ENCODE data around the gene UTP14A.
A peak's percentile ranks its signal among the peaks of the same experiment; 100 is the strongest.

The UTP14A gene

DNA sequence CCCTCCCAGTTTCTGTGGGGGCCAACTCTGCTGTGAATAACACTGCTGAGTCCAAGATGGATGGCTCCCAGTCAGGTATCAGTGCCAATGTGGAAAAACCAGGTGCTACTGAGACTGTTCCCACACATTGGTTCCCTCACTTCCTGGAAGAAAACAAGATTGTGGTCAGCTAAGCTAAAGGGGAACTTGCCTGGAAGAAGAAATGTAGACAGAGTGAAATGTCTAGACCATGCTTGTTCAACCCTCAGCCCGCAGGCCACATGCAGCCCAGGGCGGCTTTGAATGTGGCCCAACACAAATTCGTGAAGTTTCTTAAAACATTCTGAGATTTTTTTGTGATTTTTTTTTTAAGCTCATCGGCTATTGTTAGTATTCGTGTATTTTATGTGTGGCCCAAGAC lies 28.6 kb upstream of the UTP14A start:
- Mint-ChIP-seq H3K9me3 (peaks cover 37% of the 10 kb centered on the region), H3K4me3 (no peak overlapping the region), H3K27ac (no peak overlapping the region), H3K27me3 (ENCODE audit: low read depth, poor library complexity) (no peaks in the 10 kb centered on the region), H3K4me1 (no peaks in the 10 kb centered on the region), H3K36me3 (ENCODE audit: low read depth) (no peaks in the 10 kb centered on the region)
- no peak for TF ChIP-seq CTCF (IDR thresholded peaks at IDR 0.05)
- no peak for DNase-seq

GRCh38 chrX:129900054-129900453 lies 5.9 kb upstream of the UTP14A start:
- H3K27ac Mint-ChIP-seq = no peak overlapping the region
- no peak for DNase-seq
- peaks cover 10% of the 10 kb centered on the region for H3K27me3 Mint-ChIP-seq (ENCODE audit: low read depth, poor library complexity)

DNA sequence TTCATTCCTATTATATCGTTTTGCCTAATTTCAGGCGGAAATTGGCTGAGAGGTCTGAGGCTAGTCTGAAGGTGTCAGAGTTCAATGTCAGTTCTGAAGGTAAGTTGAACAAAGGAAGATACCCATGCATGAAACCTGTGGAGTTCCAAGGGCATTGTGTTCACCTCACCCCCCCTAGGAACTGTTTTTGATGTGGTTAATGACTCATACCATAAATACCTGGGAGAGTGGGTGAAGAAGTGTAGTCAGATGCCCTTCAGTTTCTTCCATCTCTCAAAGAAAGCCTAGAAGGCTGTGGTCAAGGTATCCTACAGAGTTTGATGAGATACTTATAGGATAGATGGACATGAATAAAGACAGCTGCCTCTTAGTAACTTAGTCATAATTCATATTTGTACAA lies 2.7 kb downstream of the UTP14A start:
- DNase-seq = no peak
- Mint-ChIP-seq H3K27ac (no peak overlapping the region), H3K27me3 (ENCODE audit: low read depth, poor library complexity) (no peaks in the 10 kb centered on the region), H3K36me3 (ENCODE audit: low read depth) (peaks cover 44% of the 10 kb centered on the region), H3K4me1 (no peaks in the 10 kb centered on the region), H3K4me3 (no peak overlapping the region), H3K9me3 (peaks cover 30% of the 10 kb centered on the region)
- no peak for TF ChIP-seq CTCF (IDR thresholded peaks at IDR 0.05)

More at GRCh38 chrX:129900054-129900453, 5.9 kb upstream of the UTP14A start:
- H3K4me3 Mint-ChIP-seq = no peak overlapping the region
- no peaks in the 10 kb centered on the region for H3K36me3 Mint-ChIP-seq (ENCODE audit: low read depth)
- H3K9me3 Mint-ChIP-seq = peaks cover 36% of the 10 kb centered on the region
- TF ChIP-seq CTCF (IDR thresholded peaks at IDR 0.05) = no peak
- no peaks in the 10 kb centered on the region for H3K4me1 Mint-ChIP-seq

GRCh38 chrX:129925305-129926092 lies 19.5 kb downstream of the UTP14A start:
- Mint-ChIP-seq H3K4me3 (no peak overlapping the region), H3K36me3 (ENCODE audit: low read depth) (peaks cover 39% of the 10 kb centered on the region)
- DNase-seq = peak; percentile 69

DNA sequence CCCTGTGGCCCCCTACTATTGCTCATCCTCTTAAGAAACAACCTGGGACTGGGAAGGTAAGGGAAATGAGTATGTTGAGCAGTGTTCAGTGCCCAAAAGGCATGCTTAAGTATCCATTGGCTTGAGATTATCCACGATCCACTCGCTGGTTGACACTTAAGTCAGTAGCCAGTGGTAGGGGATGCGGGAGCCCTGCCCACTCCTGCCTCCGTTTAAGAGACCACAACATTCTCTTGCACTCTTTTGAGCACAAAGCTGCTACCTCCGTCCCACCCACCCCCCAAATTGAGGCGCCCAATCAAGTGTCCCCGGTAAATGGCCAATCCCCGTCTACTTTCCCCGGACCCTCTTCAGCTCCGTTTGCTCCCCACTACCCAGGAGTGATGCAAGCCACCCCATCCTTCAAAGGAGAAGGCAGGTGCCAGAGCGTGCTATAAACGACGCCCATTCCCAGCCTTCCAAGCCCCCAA lies 25.0 kb downstream of the UTP14A start:
- DNase-seq = no peak
- Mint-ChIP-seq H3K9me3 (peaks cover 51% of the 10 kb centered on the region), H3K36me3 (ENCODE audit: low read depth) (peaks cover 13% of the 10 kb centered on the region), H3K4me1 (peaks cover 19% of the 10 kb centered on the region), H3K4me3 (peak overlapping the region; percentile 90), H3K27me3 (ENCODE audit: low read depth, poor library complexity) (peaks cover 32% of the 10 kb centered on the region), H3K27ac (peak overlapping the region; percentile 87)
- no peak for TF ChIP-seq CTCF (IDR thresholded peaks at IDR 0.05)

More at GRCh38 chrX:129925305-129926092, 19.5 kb downstream of the UTP14A start:
- TF ChIP-seq CTCF (IDR thresholded peaks at IDR 0.05) = peak; percentile 61
- no peaks in the 10 kb centered on the region for H3K4me1 Mint-ChIP-seq
- H3K27me3 Mint-ChIP-seq (ENCODE audit: low read depth, poor library complexity) = peaks cover 2% of the 10 kb centered on the region
- H3K9me3 Mint-ChIP-seq = peaks cover 51% of the 10 kb centered on the region
- H3K27ac Mint-ChIP-seq = no peak overlapping the region
